ENCODE measurements around the gene TMEM235. TPM values are rescaled to one million over a fixed set of nuclear protein-coding genes. Genes with fewer than 3 reads are reported as not detected.

Gene TMEM235
- total and polyA plus RNA-seq, 4 donors: 0.02 TPM; not detected in 3

- TF ChIP-seq FOXA2 (IDR thresholded peaks at IDR 0.05): no peak
- no peak for TF ChIP-seq YY1 (IDR thresholded peaks at IDR 0.05)
- no peak for TF ChIP-seq CTCF (IDR thresholded peaks at IDR 0.05; ENCODE audit: low read depth, low read length, missing input control)
- TF ChIP-seq TAF1 (conservative IDR thresholded peaks at IDR 0.05): no peak
- TF ChIP-seq EGR1 (IDR thresholded peaks at IDR 0.05; ENCODE audit: low read depth in 2 of 2): no peak
- no peak for TF ChIP-seq REST (IDR thresholded peaks at IDR 0.05)
- no peak for TF ChIP-seq NR2F2 (IDR thresholded peaks at IDR 0.05)
- TF ChIP-seq JUND (IDR thresholded peaks at IDR 0.05): no peak
- no peak for TF ChIP-seq RXRA (IDR thresholded peaks at IDR 0.05)
- no peak for TF ChIP-seq MAX (IDR thresholded peaks at IDR 0.05)
- no peak for TF ChIP-seq ATF3 (IDR thresholded peaks at IDR 0.05)
- no peak for TF ChIP-seq SP1 (IDR thresholded peaks at IDR 0.05)
- no peak for TF ChIP-seq ZBTB33 (IDR thresholded peaks at IDR 0.05)
- TF ChIP-seq FOXA1 (IDR thresholded peaks at IDR 0.05): no peak
- TF ChIP-seq HNF4A (conservative IDR thresholded peaks at IDR 0.05): no peak
- TF ChIP-seq HNF4G (IDR thresholded peaks at IDR 0.05): no peak
- no peak for TF ChIP-seq RAD21 (IDR thresholded peaks at IDR 0.05)
- TF ChIP-seq GABPA (IDR thresholded peaks at IDR 0.05 in 1 of 2, conservative IDR thresholded peaks at IDR 0.05 in 1 of 2): no peak
- no peaks in the 10 kb centered on the region for H3K9me3 ChIP-seq (ENCODE audit: control insufficient read depth in 4 of 4, low read length in 3 of 4)
- H3K4me3 ChIP-seq (ENCODE audit: low read depth in 1 of 3, low read length in 3 of 3): no peak overlapping the region
- no peak for DNase-seq (ENCODE audit: low spot score)
- no peaks in the 10 kb centered on the region for H3K27me3 ChIP-seq (ENCODE audit: control insufficient read depth in 4 of 4, insufficient read depth in 4 of 4, low read length in 3 of 4)
- WGBS: 91% methylated on average over 9 of the region's 9 CpGs
- H3K27ac ChIP-seq (ENCODE audit: low read depth in 1 of 2, low read length in 2 of 2): no peak overlapping the region
- no peaks in the 10 kb centered on the region for H3K36me3 ChIP-seq (ENCODE audit: control insufficient read depth in 4 of 4, insufficient read depth in 3 of 4, low read depth in 1 of 4, low read length in 3 of 4)
- H3K4me1 ChIP-seq (ENCODE audit: control insufficient read depth in 4 of 4, insufficient read depth in 4 of 4, low read length in 3 of 4): no peaks in the 10 kb centered on the region
- H3K9ac ChIP-seq (ENCODE audit: low read depth in 1 of 2, low read length in 2 of 2): no peak overlapping the region
Observed at GRCh38 chr17:78239489-78239931, 8.1 kb downstream of the TMEM235 start.

Data from liver (tissue), 9 donors.